H9 (cell line): ENCODE data around the gene ANKRD11. TPM values are rescaled to one million over a fixed set of nuclear protein-coding genes. Genes with fewer than 3 reads are reported as not detected.
"Not testable (repeated sequence)": the region's sequence is repeated elsewhere in the genome, so short reads cannot be mapped to it uniquely, and the experiment has no call there.

ENCODE experiments used
- DNase-seq: peaks from one replicate; pipeline ENCODE4 v3.0.0-alpha.2; 2017
- H2AFZ ChIP-seq: one replicate; pipeline ENCODE4 v1.6.1; 2013; ENCODE audit warnings: mild to moderate bottlenecking, low read length, control low read depth, moderate library complexity
- H2AK5ac ChIP-seq: 2 replicates; pipeline ENCODE4 v1.6.1; 2013; ENCODE audit warnings: low read length, control low read depth, mixed read lengths; ENCODE audit not compliant: insufficient read length
- H2BK120ac ChIP-seq: one replicate; pipeline ENCODE4 v1.6.1; 2013; ENCODE audit warnings: low read depth, mild to moderate bottlenecking, low read length, control low read depth, inconsistent platforms; ENCODE audit not compliant: poor library complexity, severe bottlenecking
- H2BK12ac ChIP-seq: 2 replicates; pipeline ENCODE4 v1.6.1; 2013; ENCODE audit warnings: low read length, control low read depth, mixed read lengths, low read depth; ENCODE audit not compliant: insufficient read length
- H2BK15ac ChIP-seq: 2 replicates; pipeline ENCODE4 v1.6.1; 2013; ENCODE audit warnings: low read depth, low read length, control low read depth
- H2BK20ac ChIP-seq: one replicate; pipeline ENCODE4 v1.6.1; 2013; ENCODE audit warnings: low read depth, mild to moderate bottlenecking, low read length, control low read depth, inconsistent platforms; ENCODE audit not compliant: poor library complexity, severe bottlenecking
- H2BK5ac ChIP-seq: 2 replicates; pipeline ENCODE4 v1.6.1; 2013; ENCODE audit warnings: low read length, control low read depth, mixed read lengths; ENCODE audit not compliant: insufficient read length
- H3K14ac ChIP-seq: 2 replicates; pipeline ENCODE4 v1.6.1; 2013; ENCODE audit warnings: low read length, control low read depth; ENCODE audit not compliant: insufficient read depth
- H3K18ac ChIP-seq: 2 replicates; pipeline ENCODE4 v1.6.1; 2013; ENCODE audit warnings: low read depth, mild to moderate bottlenecking, mixed read lengths, low read length, control low read depth; ENCODE audit not compliant: insufficient read length
- H3K23ac ChIP-seq: 2 replicates; pipeline ENCODE4 v1.6.1; 2013; ENCODE audit warnings: low read length, control low read depth, mixed read lengths, low read depth; ENCODE audit not compliant: insufficient read length
- H3K23me2 ChIP-seq: 2 replicates; pipeline ENCODE4 v1.6.1; 2013; ENCODE audit warnings: low read depth, mild to moderate bottlenecking, mixed read lengths, low read length, control low read depth; ENCODE audit not compliant: insufficient read length, poor library complexity, severe bottlenecking
- H3K27ac ChIP-seq: 2 replicates; pipeline ENCODE4 v1.5.1; 2013; ENCODE audit warnings: low read length, control low read depth, mixed read lengths, low read depth; ENCODE audit not compliant: insufficient read length
- H3K27me3 ChIP-seq: 2 replicates; pipeline ENCODE4 v1.6.1; 2013; ENCODE audit warnings: low read length, control low read depth, inconsistent platforms; ENCODE audit not compliant: insufficient read depth
- H3K4ac ChIP-seq: 2 replicates; pipeline ENCODE4 v1.6.1; 2013; ENCODE audit warnings: low read depth, mild to moderate bottlenecking, control low read depth, inconsistent platforms, low read length, moderate library complexity
- H3K4me1 ChIP-seq: 2 replicates; pipeline ENCODE4 v1.6.1; 2013; ENCODE audit warnings: low read length, control low read depth, inconsistent platforms; ENCODE audit not compliant: insufficient read depth
- H3K4me2 ChIP-seq: 2 replicates; pipeline ENCODE4 v1.6.1; 2013; ENCODE audit warnings: low read length, control low read depth, mixed read lengths; ENCODE audit not compliant: insufficient read length, insufficient read depth
- H3K56ac ChIP-seq: 2 replicates; pipeline ENCODE4 v1.6.1; 2013; ENCODE audit warnings: low read depth, mild to moderate bottlenecking, mixed read lengths, low read length, control low read depth; ENCODE audit not compliant: insufficient read length
- H3K79me1 ChIP-seq: 2 replicates; pipeline ENCODE4 v1.6.1; 2013; ENCODE audit warnings: low read depth, mild to moderate bottlenecking, moderate library complexity, low read length, control low read depth, inconsistent platforms; ENCODE audit not compliant: insufficient read depth, poor library complexity, severe bottlenecking
- H3K79me2 ChIP-seq: 2 replicates; pipeline ENCODE4 v1.6.1; 2013; ENCODE audit warnings: low read length, control low read depth, inconsistent platforms; ENCODE audit not compliant: insufficient read depth
- H3K9ac ChIP-seq: 2 replicates; pipeline ENCODE4 v1.6.1; 2013; ENCODE audit warnings: low read length, control low read depth, mixed read lengths; ENCODE audit not compliant: insufficient read length; ENCODE audit errors: extremely low read depth
- H3K9me3 ChIP-seq: one replicate; pipeline ENCODE4 v1.6.1; 2013; ENCODE audit warnings: low read depth, low read length, inconsistent platforms; ENCODE audit not compliant: control insufficient read depth
- H3T11ph ChIP-seq: one replicate; pipeline ENCODE4 v1.6.1; 2013; ENCODE audit warnings: mild to moderate bottlenecking, low read length, control low read depth, inconsistent platforms
- H4K20me1 ChIP-seq: one replicate; pipeline ENCODE4 v1.6.1; 2013; ENCODE audit not compliant: control insufficient read depth, insufficient read length, insufficient read depth
- H4K5ac ChIP-seq: 2 replicates; pipeline ENCODE4 v1.6.1; 2013; ENCODE audit warnings: low read depth, mild to moderate bottlenecking, mixed read lengths, low read length, control low read depth; ENCODE audit not compliant: insufficient read length
- H4K8ac ChIP-seq: replicated peaks from 2 replicates; pipeline ENCODE4 v1.6.1; 2013; ENCODE audit warnings: low read length, control low read depth, mixed read lengths, low read depth; ENCODE audit not compliant: insufficient read length
- H4K91ac ChIP-seq: 2 replicates; pipeline ENCODE4 v1.6.1; 2013; ENCODE audit warnings: low read depth, mild to moderate bottlenecking, moderate library complexity, mixed read lengths, low read length, control low read depth; ENCODE audit not compliant: insufficient read length
- H3K27ac Mint-ChIP-seq, 3 experiments: 2 replicates in 2 of 3; 3 replicates in 1 of 3; pipeline ENCODE4 v1.8.0; 2020 to 2021; ENCODE audit warnings: mixed read lengths in 3 of 3, mild to moderate bottlenecking in 1 of 3, moderate library complexity in 1 of 3
- H3K27me3 Mint-ChIP-seq: 2 replicates; pipeline ENCODE4 v1.8.0; 2021; ENCODE audit warnings: low read depth, mild to moderate bottlenecking, moderate library complexity, mixed read lengths
- H3K36me3 Mint-ChIP-seq, 3 experiments: 2 replicates in 2 of 3; 3 replicates in 1 of 3; pipeline ENCODE4 v1.8.0; 2020 to 2021; ENCODE audit warnings: low read depth in 3 of 3, mixed read lengths in 3 of 3; ENCODE audit not compliant: insufficient read depth in 1 of 3
- H3K4me1 Mint-ChIP-seq, 2 experiments: 2 replicates each; pipeline ENCODE4 v1.8.0; 2020; ENCODE audit warnings: mixed read lengths in 2 of 2
- H3K4me3 Mint-ChIP-seq, 2 experiments: 2 replicates in 1 of 2; 3 replicates in 1 of 2; pipeline ENCODE4 v1.8.0; 2020 to 2021; ENCODE audit warnings: mild to moderate bottlenecking in 2 of 2, mixed read lengths in 2 of 2, moderate library complexity in 1 of 2
- H3K9me3 Mint-ChIP-seq, 2 experiments: 2 replicates in 1 of 2; 3 replicates in 1 of 2; pipeline ENCODE4 v1.8.0; 2020; ENCODE audit warnings: mild to moderate bottlenecking in 2 of 2, mixed read lengths in 2 of 2, moderate library complexity in 1 of 2
- WGBS: extraction: QIAGEN DNeasy Blood & Tissue Kit; methylation state at CpG from one replicate; pipeline ENCODE4 v1.1.7; 2013; ENCODE audit warnings: missing lambda C conversion rate, low lambda C conversion rate, mixed read lengths; ENCODE audit not compliant: insufficient read length; ENCODE audit errors: extremely low coverage; 5-methylcytosine and 5-hydroxymethylcytosine counted together
- total RNA-seq: library from RNA; stranded (reverse); gene quantifications from 2 replicates; pipeline ENCODE4 v1.2.1, GENCODE V29; 2021
- TF ChIP-seq, protein P1 (sequence below): fragments of 200-600 bp; sonication (generic); conservative IDR thresholded peaks from 3 replicates; pipeline ENCODE4 v1.8.0; 2021; ENCODE audit warnings: antibody characterized with exemption, mild to moderate bottlenecking

Gene ANKRD11
- total RNA-seq, 1 experiment from 2014 or later = 181 TPM

DNA sequence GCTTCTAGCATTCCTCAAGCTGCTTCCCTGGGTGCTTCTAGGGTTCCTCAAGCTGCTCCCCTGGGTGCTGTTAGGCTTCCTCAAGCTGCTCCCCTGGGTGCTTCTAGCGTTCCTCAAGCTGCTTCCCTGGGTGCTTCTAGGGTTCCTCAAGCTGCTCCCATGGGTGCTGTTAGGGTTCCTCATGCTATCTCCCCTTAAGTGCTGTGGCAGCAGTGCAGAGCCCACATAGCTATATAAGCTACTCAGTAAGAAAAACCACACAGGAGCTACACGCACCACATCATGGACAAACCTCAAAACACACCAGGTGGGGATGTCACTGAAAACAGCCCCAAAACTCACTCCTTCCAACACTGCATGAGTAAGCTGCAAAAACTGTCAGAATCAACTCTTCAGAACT, 35.2 kb downstream of the ANKRD11 start:
- H3K4me3 Mint-ChIP-seq = no peak overlapping the region
- no peak overlapping the region for H2AK5ac ChIP-seq
- peaks cover 80% of the 10 kb centered on the region for H3K79me2 ChIP-seq
- H4K20me1 ChIP-seq = no peaks in the 10 kb centered on the region
- peaks cover 30 to 31% of the 10 kb centered on the region in 2 experiments for H3K4me1 Mint-ChIP-seq
- TF ChIP-seq, protein P1, sequence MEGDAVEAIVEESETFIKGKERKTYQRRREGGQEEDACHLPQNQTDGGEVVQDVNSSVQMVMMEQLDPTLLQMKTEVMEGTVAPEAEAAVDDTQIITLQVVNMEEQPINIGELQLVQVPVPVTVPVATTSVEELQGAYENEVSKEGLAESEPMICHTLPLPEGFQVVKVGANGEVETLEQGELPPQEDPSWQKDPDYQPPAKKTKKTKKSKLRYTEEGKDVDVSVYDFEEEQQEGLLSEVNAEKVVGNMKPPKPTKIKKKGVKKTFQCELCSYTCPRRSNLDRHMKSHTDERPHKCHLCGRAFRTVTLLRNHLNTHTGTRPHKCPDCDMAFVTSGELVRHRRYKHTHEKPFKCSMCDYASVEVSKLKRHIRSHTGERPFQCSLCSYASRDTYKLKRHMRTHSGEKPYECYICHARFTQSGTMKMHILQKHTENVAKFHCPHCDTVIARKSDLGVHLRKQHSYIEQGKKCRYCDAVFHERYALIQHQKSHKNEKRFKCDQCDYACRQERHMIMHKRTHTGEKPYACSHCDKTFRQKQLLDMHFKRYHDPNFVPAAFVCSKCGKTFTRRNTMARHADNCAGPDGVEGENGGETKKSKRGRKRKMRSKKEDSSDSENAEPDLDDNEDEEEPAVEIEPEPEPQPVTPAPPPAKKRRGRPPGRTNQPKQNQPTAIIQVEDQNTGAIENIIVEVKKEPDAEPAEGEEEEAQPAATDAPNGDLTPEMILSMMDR = no peak
- H3K4me2 ChIP-seq = no peak overlapping the region
- no peak overlapping the region for H4K91ac ChIP-seq
- H3K9ac ChIP-seq = no peak overlapping the region
- no peaks in the 10 kb centered on the region for H3K27me3 ChIP-seq
- no peak overlapping the region for H3K56ac ChIP-seq
- H3K23me2 ChIP-seq = no peaks in the 10 kb centered on the region
- no peaks in the 10 kb centered on the region for H3K9me3 Mint-ChIP-seq
- H3K27ac ChIP-seq = no peak overlapping the region
- no peak overlapping the region for H2AFZ ChIP-seq
- no peak overlapping the region for H3T11ph ChIP-seq
- H3K4me1 ChIP-seq = no peaks in the 10 kb centered on the region; the same call in 1 of the 2 replicates
- no peak overlapping the region for H3K4ac ChIP-seq
- H4K5ac ChIP-seq = no peak overlapping the region
- no peak overlapping the region for H3K18ac ChIP-seq
- H3K79me1 ChIP-seq = peaks cover 8% of the 10 kb centered on the region
- H3K14ac ChIP-seq = no peak overlapping the region
- H3K9me3 ChIP-seq = no peaks in the 10 kb centered on the region
- no peak overlapping the region for H2BK15ac ChIP-seq
- H3K27me3 Mint-ChIP-seq = no peaks in the 10 kb centered on the region
- H3K27ac Mint-ChIP-seq = peak overlapping the region in 2 of 3 experiments; percentile 1 to 8; a peak in 1 of 7 replicates
- H2BK5ac ChIP-seq = no peak overlapping the region
- H3K23ac ChIP-seq = no peak overlapping the region
- no peak overlapping the region for H2BK12ac ChIP-seq
- H2BK120ac ChIP-seq = no peak overlapping the region
- no CpG with 5 or more reads among the region's 2 CpGs for WGBS
- H3K36me3 Mint-ChIP-seq = peaks cover 0 to 20% (median 11%) of the 10 kb centered on the region in 3 experiments; a peak in 5 of 7 replicates
- DNase-seq = no peak
- no peak overlapping the region for H2BK20ac ChIP-seq
- H4K8ac ChIP-seq = no peak overlapping the region

DNA sequence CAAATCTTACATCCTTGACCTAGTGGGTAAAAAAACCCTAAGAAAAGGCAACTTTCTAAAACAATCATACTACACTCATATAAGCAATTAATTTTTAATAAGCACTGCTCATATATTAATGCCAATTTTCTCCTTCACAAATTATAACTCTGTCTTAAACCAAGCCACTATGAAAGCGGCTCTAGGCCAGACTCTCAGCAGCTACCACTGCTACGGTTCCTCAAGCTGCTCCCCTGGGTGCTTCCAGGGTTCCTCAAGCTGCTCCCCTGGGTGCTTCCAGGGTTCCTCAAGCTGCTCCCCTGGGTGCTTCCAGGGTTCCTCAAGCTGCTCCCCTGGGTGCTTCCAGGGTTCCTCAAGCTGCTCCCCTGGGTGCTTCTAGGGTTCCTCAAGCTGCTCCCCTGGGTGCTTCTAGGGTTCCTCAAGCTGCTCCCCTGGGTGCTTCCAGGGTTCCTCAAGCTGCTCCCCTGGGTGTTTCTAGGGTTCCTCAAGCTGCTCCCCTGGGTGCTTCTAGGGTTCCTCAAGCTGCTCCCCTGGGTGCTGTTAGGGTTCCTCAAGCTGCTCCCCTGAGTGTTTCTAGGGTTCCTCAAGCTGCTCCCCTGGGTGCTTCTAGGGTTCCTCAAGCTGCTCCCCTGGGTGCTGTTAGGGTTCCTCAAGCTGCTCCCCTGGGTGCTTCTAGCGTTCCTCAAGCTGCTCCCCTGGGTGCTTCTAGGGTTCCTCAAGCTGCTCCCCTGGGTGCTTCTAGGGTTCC, 35.8 kb downstream of the ANKRD11 start:
- H2BK120ac ChIP-seq, H3K27me3 ChIP-seq, H2AK5ac ChIP-seq, H2BK5ac ChIP-seq, H3T11ph ChIP-seq, H3K27ac ChIP-seq, H3K9me3 ChIP-seq, H3K9ac ChIP-seq, H3K18ac ChIP-seq, H3K27me3 Mint-ChIP-seq, H2BK15ac ChIP-seq, H3K79me1 ChIP-seq, H3K14ac ChIP-seq, H4K8ac ChIP-seq, H3K23ac ChIP-seq, DNase-seq, H3K23me2 ChIP-seq, H3K4ac ChIP-seq, H2BK12ac ChIP-seq, H3K9me3 Mint-ChIP-seq, H4K91ac ChIP-seq, H2AFZ ChIP-seq, H3K4me3 Mint-ChIP-seq, H4K20me1 ChIP-seq, H3K4me2 ChIP-seq, H4K5ac ChIP-seq, H3K4me1 ChIP-seq, H3K56ac ChIP-seq, H2BK20ac ChIP-seq: not testable (repeated sequence)
- Mint-ChIP-seq H3K4me1 (peaks cover 33 to 34% of the 10 kb centered on the region in 2 experiments), H3K27ac (peak overlapping the region in 1 of 3 experiments; percentile 34; a peak in 1 of 7 replicates), H3K36me3 (peaks cover 0 to 20% (median 11%) of the 10 kb centered on the region in 3 experiments; a peak in 5 of 7 replicates)
- H3K79me2 ChIP-seq = peaks cover 81% of the 10 kb centered on the region
- no CpG with 5 or more reads among the region's 3 CpGs for WGBS
